Stimulated activated naive CD8-positive, alpha-beta T cell treated with anti-CD3 and anti-CD28 coated beads, Interleukin-15, amount 100 ng/mL, for 72 hours (primary cell): ENCODE results near the gene DHFR2.
A peak's percentile ranks its signal among the peaks of the same experiment; 100 is the strongest.

ENCODE experiments used
- ATAC-seq: fragments of 150-1000 bp; cut with Tn5 transposase; 2 replicates; pipeline ENCODE4 v1.10.0; 2021; ENCODE audit warnings: mild to moderate bottlenecking, moderate library complexity
- DNase-seq, 2 donors: peaks; one replicate each; pipeline ENCODE4 v3.0.0; 2021 to 2022
- H3K27ac Mint-ChIP-seq, 2 donors: one replicate each; pipeline ENCODE4 v1.8.0; 2022; ENCODE audit warnings: mild to moderate bottlenecking in 2 of 2, mixed read lengths in 2 of 2, moderate library complexity in 2 of 2
- H3K27me3 Mint-ChIP-seq: one replicate; pipeline ENCODE4 v1.8.0; 2022; ENCODE audit warnings: mixed read lengths
- H3K4me1 Mint-ChIP-seq: one replicate; pipeline ENCODE4 v1.8.0; 2022; ENCODE audit warnings: mild to moderate bottlenecking, mixed read lengths
- H3K4me3 Mint-ChIP-seq, 2 donors: one replicate each; pipeline ENCODE4 v1.8.0; 2022; ENCODE audit warnings: mild to moderate bottlenecking in 2 of 2, mixed read lengths in 2 of 2, moderate library complexity in 1 of 2
- H3K9me3 Mint-ChIP-seq, 2 donors: one replicate each; pipeline ENCODE4 v1.8.0; 2022; ENCODE audit warnings: mixed read lengths in 2 of 2

Gene DHFR2

GRCh38 chr3:94036909-94037507 is 25.7 kb downstream of the DHFR2 start:
- ATAC-seq (no peak), DNase-seq (no peak)
- no peaks in the 10 kb centered on the region for H3K4me1 Mint-ChIP-seq
- no peak overlapping the region for H3K27ac Mint-ChIP-seq
- H3K9me3 Mint-ChIP-seq, result no peaks in the 10 kb centered on the region
- H3K4me3 Mint-ChIP-seq, result no peak overlapping the region
- H3K27me3 Mint-ChIP-seq, result no peaks in the 10 kb centered on the region

DNA sequence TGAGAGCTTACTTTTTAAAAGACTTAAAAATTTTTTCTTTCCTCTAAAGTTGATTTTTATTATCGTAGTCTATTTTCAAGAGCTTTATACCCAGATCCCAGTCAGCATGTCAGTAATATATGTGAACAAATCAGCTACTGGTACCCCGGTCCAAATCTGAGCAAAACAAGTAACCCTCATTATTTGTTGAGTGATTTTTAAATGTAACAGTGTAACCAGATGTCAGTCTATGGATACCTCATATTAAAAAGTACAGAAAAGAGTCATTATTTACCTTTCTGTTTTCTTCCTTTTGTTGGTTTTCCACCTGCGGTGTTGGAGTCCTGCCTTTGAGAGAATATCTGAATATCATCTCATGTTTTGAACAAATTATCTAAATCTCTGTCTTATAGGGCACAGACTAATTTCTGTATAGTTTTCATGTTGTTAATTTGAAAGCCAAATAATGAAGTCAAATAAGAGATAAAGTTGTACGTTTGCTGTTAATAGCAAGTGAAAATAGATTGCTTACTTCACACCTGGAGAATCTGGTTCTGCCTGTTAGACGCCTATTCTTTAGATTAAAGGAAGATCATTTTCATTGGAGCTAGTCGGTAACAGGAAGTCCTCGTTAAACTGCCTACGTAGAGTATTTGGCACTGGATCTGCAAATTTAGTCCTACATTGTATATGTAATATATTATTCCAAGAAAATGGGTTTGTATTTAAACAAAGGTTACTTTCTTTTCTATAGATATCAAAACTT is 34.5 kb downstream of the DHFR2 start, which contains the start of gene STX19:
TSS of gene STX19 (minus strand) at position 505 of the 745 bp plus-strand sequence. CDS start 13,328 bp downstream, outside the sequence.
- DNase-seq (no peak), ATAC-seq (no peak)
- Mint-ChIP-seq H3K9me3 (no peaks in the 10 kb centered on the region), H3K4me3 (no peak within 1 kb of the TSS), H3K4me1 (no peaks in the 10 kb centered on the region), H3K27me3 (no peaks in the 10 kb centered on the region), H3K27ac (no peak within 1 kb of the TSS)

DNA sequence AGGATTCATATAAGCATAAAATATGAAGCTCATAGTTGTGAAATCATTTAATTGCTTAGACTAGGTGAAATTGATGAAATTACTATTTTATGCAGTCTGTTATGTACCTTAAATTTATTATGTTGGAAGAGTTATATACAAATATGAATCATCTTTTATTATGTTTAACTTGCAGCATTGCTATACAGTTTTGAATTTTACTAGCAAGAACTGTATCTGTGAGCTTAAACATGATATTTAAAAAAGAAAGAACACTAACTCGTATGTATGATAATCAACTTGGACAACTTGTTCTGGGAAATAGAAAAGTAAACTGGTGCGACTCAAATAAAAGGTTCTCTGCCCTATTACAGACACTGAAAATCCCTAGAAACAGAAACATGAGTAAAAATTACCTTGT is 36.1 kb downstream of the DHFR2 start:
- Mint-ChIP-seq H3K27me3 (no peaks in the 10 kb centered on the region), H3K4me3 (no peak overlapping the region), H3K27ac (no peak overlapping the region), H3K9me3 (no peaks in the 10 kb centered on the region), H3K4me1 (no peaks in the 10 kb centered on the region)
- DNase-seq, result no peak
- no peak for ATAC-seq

- no peak for DNase-seq
- H3K4me3 Mint-ChIP-seq, result no peak overlapping the region
- no peak for ATAC-seq
- no peaks in the 10 kb centered on the region for H3K9me3 Mint-ChIP-seq
- H3K4me1 Mint-ChIP-seq, result no peaks in the 10 kb centered on the region
- H3K27me3 Mint-ChIP-seq, result no peaks in the 10 kb centered on the region
- no peak overlapping the region for H3K27ac Mint-ChIP-seq
These were observed 38.3 kb downstream of the DHFR2 start for GRCh38 chr3:94024385-94024784.

GRCh38 chr3:94020293-94020692 is 42.4 kb downstream of the DHFR2 start:
- ATAC-seq (no peak), DNase-seq (no peak)
- Mint-ChIP-seq H3K27ac (no peak overlapping the region), H3K9me3 (no peaks in the 10 kb centered on the region), H3K4me3 (no peak overlapping the region), H3K4me1 (no peaks in the 10 kb centered on the region), H3K27me3 (no peaks in the 10 kb centered on the region)

- Mint-ChIP-seq H3K4me3 (no peak overlapping the region), H3K9me3 (no peaks in the 10 kb centered on the region), H3K4me1 (peaks cover 6% of the 10 kb centered on the region), H3K27ac (no peak overlapping the region), H3K27me3 (no peaks in the 10 kb centered on the region)
- DNase-seq, result no peak
- ATAC-seq, result no peak
These were observed 43.1 kb downstream of the DHFR2 start for GRCh38 chr3:94019659-94020058.

GRCh38 chr3:94015025-94015424 is 47.7 kb downstream of the DHFR2 start:
- no peak overlapping the region for H3K4me3 Mint-ChIP-seq
- H3K27ac Mint-ChIP-seq, result no peak overlapping the region
- no peaks in the 10 kb centered on the region for H3K9me3 Mint-ChIP-seq
- no peak for ATAC-seq
- H3K27me3 Mint-ChIP-seq, result no peaks in the 10 kb centered on the region
- peaks cover 27% of the 10 kb centered on the region for H3K4me1 Mint-ChIP-seq
- DNase-seq, result no peak

DNA sequence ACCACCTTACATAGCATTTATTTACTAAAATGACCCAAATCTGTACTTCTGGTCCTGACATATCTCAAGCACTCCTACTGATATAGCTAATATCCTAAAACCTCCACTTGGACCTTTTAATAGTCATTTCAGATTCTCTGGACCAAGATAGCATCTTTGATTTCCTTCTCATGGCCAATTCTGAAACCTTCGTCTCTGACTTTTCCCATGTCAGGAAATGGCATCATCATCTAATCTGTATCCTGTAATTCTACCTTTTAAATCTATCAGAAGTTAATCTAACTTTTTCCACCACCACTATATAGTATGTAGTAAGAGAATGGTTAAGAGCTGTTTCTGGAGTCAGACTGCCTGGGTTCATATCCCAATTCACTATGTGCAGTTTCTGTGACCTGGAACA is 50.5 kb downstream of the DHFR2 start:
- no peak for ATAC-seq
- DNase-seq, result no peak
- Mint-ChIP-seq H3K27ac (peak overlapping the region in 1 of 2 donors; percentile 72), H3K27me3 (no peaks in the 10 kb centered on the region), H3K9me3 (no peaks in the 10 kb centered on the region), H3K4me3 (peak overlapping the region; percentile 2 to 42), H3K4me1 (peaks cover 27% of the 10 kb centered on the region)

- Mint-ChIP-seq H3K4me1 (peaks cover 27% of the 10 kb centered on the region), H3K9me3 (no peaks in the 10 kb centered on the region), H3K27me3 (no peaks in the 10 kb centered on the region), H3K27ac (peak overlapping the region in 1 of 2 donors; percentile 40), H3K4me3 (peak overlapping the region; percentile 38 to 42)
- DNase-seq (no peak), ATAC-seq (peak; percentile 93)
These were observed 51.4 kb downstream of the DHFR2 start for GRCh38 chr3:94011233-94011711.

- H3K27me3 Mint-ChIP-seq, result no peaks in the 10 kb centered on the region
- H3K4me3 Mint-ChIP-seq, result no peak overlapping the region
- no peak for ATAC-seq
- H3K4me1 Mint-ChIP-seq, result peaks cover 21% of the 10 kb centered on the region
- H3K9me3 Mint-ChIP-seq, result no peaks in the 10 kb centered on the region
- no peak for DNase-seq
- H3K27ac Mint-ChIP-seq, result peak overlapping the region in 1 of 2 donors; percentile 29
These were observed 53.1 kb downstream of the DHFR2 start for GRCh38 chr3:94009608-94010007.

DNA sequence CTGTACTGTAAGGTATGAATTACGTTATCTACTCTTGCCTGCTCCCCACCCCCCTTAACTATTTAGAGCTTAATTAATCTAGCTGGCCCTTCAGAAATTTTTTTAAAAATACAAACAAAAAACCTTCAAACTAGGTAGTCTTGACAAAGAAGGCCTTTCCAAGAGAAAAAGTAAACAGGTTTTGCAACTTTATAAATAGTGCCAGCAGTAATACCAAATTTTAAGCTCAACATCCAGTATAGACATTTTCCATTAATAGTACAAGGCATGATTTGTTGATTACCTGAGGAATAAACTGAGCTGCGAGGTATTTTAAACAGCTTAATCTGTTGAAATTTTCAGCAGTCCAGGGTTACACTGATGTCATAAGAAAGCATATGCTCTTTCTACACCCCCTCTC is 54.5 kb downstream of the DHFR2 start:
- H3K4me1 Mint-ChIP-seq, result peaks cover 23% of the 10 kb centered on the region
- H3K9me3 Mint-ChIP-seq, result no peaks in the 10 kb centered on the region
- no peak overlapping the region for H3K27ac Mint-ChIP-seq
- DNase-seq (no peak), ATAC-seq (no peak)
- no peak overlapping the region for H3K4me3 Mint-ChIP-seq
- H3K27me3 Mint-ChIP-seq, result no peaks in the 10 kb centered on the region
